Activated CD4-positive, alpha-beta T cell treated with anti-CD3 and anti-CD28 coated beads, Interleukin-2, amount 50 U/mL, for 48 hours (primary cell): Measurements from ENCODE around the gene TCERG1.
A peak's percentile ranks its signal among the peaks of the same experiment; 100 is the strongest.
"Not testable (repeated sequence)": the region's sequence is repeated elsewhere in the genome, so short reads cannot be mapped to it uniquely, and the experiment has no call there.

ENCODE experiments used
- DNase-seq, 2 experiments: peaks; one replicate each; pipeline ENCODE4 v3.0.0-alpha.2; 2020

The TCERG1 gene

DNA sequence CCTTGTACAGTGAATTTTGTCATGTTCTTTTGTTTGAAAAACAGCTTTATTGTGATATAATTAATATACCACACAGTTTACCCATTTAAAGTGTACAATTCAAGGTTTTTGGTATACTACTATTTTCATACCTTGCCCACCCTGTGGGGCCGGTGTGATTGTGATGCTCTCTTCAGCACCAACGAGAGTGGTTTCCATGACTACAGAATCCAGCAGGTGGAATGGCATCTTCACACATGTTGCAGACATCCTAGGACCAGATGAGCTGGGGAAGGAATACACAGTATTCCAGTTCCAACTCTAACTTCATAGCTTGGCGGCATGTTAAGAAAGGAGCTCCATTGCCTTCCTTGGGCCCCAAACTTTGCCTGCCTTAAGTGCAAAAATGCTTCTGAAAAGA lies 76.6 kb downstream of the TCERG1 start:
- no peak for DNase-seq

DNA sequence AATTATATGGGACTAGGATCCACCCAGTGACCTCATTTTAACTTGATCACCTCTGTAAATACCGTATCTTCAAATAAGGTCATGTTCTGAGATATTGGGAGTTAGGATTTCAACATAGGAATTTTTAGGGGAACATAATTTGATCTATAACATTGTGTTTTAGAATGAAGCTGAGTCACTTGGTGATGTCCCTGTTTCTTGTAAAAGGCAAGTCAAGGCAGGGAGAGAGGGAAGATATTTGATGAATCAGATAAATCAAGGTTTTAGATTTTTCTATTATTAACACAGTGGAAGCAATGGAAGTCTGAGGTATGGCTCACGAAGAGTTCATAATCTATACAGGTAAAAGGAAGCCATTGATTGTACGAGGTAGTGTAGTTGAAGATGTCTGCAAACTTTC lies 80.7 kb downstream of the TCERG1 start:
- DNase-seq, result no peak

DNA sequence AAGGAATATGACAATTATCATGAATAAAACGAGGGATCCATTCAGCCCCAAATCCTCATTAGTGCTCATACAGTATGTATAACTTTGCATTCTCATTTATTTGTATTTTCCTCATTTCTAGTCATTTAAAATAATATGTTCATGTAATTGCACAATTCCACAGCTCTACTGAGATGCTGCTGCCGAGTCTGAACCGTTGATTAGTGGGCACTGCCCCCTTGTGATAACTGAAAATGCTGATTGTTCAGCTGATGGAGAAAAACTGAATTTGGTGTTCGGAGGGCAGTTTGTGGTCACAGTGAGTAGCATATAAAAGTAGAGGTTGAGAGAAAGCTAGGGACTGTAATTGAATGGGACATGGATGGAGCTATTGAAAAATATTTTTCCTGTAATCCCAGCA lies 81.1 kb downstream of the TCERG1 start:
- DNase-seq, result no peak

DNA sequence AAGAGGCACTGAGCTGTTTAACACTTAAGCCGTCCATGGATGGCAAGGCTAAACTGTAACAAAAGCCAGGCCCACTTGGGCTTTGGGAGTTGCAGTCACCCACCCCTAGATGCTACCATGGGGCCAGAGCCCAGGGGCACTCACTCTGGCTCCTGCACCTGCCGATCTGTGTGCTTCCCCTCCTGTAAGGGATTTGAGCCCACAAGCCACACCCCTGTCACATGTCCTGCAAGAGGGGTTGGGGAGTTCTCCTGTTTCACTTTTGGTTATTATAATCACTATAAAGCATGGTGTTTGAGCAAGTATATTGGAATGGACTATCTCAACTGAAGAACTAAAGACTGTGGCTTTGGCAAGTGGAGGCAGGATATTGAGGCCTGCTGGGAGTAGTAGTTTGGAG lies 82.9 kb downstream of the TCERG1 start:
- no peak for DNase-seq

DNA sequence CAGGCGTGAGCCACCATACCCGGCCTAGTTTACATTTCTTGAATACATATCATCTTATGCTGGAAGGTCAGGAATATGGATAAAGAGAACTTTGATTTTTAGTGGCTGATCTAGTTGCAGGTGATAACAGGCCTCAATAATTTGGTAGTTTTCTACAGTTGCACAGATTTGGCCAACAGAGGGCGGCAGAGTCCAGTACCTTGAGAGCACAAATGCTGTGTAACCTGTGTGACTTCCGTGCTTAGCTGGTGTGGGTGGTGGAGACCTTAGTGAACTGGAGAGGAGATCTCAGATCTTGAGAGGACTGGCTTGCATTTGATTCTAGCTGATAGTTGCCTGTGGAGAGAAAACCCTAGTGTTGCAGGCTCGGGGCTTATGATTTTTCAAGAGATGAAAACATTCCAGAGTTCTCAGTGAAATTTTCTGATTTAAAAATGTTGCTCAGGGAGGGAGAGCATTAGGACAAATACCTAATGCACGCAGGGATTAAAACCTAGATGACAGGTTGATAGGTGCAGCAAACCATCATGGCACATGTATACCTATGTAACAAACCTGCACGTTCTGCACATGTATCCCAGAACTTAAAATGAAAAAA lies 86.2 kb downstream of the TCERG1 start:
- peak; percentile 80 to 84 for DNase-seq

DNA sequence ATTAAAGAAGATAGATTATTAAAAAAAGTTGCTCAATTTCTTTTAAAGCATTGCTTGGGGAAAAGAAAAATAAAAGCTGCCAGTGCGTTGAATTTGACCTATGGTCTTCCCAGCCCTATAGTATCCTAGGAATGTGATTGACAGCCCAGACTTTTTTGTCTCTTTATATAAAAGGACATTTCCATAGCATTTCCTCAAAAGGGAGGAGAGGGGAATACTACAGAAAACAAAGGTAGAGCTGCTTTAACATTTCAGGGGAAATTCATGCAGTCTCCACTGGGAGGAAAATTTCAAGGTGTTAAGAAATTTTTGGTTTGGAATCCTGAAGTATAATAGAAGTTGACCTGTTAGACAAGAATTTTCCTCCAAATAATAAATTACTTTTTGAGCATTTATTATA lies 86.7 kb downstream of the TCERG1 start:
- DNase-seq, result no peak

DNA sequence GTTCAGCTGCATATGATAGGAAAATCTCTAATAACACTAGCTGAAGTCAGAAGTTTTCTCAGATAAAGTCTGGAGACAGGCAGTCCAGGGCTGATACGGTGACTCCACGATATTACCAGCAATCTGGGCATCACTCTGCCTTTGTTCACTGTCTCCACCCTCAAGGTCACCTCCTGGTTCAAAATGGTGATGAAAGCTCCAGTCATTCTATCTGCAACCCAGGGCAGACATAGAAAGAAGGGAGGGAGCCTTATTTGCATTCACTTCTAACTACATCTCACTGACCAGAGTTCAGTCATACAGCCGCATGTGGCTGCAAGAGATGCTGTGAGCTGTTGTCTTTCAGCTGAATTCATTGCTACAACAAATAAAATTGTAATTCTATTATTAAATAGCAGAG lies 91.3 kb downstream of the TCERG1 start:
- DNase-seq, result no peak

DNA sequence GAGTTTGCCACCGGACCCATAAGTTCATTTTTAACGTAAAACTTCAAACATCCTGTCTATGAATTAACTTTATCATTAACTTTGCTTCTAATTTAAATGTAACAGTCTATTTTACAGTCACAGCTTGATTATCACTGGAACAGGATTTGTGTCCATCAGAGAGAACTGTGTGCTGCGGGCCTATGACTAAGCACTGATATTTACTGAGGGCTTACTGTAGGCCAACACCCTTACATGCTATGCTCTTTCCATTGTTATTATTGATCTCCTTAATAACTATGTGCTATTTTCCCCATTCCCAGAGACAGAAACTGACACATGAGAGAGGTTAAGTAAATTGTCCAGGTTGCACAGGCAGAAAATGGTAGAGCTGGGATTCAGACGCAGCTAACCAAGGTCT lies 92.8 kb downstream of the TCERG1 start:
- no peak for DNase-seq

DNA sequence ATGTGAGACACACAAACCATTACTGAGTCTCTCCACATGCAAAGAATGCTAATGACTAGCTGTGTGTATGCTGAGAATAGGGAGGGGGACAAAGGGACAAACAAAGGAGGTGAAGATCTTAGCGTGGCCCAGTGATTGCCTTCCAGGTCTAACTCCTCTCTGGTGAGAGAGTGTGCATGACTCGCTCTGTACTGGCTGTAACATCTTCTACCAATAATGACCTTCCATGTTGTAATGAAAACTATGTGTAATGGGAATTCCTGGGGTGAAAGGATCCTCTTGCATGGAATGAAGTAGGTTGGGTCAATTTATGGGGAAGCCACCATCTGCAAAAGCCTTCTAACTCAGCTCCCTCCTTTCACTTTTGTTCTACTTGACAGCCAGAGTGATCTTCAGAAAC lies 93.3 kb downstream of the TCERG1 start:
- no peak for DNase-seq

DNA sequence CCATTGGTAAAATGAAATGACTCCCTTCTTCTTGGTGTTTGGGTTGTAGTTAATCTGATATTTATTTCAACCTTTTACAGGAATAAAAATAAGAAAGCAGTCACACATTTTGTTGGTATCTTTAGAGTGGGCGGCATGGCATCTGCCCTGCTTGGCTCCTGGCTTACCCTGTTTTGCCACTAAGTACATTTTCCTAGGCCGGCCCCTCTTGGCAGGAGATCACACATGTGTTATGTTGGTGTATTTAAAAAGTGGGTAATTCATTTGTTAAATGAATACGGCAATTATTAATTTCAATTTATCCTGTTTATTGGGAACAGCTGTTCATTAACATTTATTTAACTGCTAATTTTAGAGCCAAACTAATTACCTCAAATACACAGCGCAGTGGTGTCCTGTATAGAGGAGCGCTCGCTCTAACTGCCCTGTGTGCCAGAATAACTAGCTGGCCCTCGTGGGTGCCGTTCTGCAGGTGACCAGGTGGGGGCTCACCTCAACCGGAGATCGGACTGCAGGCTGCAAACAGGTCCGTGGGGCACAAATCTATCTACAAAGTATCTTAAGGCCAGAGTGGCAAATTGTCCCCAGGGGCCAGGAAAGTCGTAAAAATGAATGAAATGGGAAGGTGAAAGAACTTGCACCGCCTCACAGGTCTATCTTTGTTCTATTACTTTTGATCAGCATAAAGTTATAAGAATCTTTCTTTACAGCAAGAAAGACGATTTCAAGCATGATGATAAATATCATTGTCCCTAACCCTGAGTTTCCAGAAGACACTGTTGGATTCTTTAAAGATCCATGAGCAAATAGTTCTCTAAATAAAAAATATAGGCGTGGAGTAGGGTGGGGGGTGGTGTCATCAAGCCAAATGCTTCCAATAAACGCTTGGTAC lies 95.1 kb downstream of the TCERG1 start:
- DNase-seq, result peak; percentile 74 to 81

DNA sequence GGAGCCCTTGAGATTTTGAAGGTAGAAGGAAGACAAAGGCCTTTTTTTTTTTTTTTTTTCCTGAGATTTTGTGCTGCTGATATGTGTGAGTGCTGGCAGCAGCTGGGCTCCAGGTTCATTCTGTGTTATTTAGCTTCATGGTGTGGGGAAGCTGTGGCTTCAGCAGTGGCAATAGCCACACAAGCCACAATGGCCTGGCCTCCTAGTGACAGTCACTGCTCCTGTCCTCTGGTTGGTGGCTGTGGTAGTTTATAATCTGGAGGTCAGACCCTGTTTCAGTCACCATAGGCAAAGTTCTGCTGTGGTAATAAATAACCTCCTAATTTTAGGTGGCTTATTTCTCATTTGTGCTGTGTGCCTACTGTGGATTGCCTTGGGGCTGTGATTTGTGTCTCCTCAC lies 97.1 kb downstream of the TCERG1 start:
- DNase-seq, result no peak

DNA sequence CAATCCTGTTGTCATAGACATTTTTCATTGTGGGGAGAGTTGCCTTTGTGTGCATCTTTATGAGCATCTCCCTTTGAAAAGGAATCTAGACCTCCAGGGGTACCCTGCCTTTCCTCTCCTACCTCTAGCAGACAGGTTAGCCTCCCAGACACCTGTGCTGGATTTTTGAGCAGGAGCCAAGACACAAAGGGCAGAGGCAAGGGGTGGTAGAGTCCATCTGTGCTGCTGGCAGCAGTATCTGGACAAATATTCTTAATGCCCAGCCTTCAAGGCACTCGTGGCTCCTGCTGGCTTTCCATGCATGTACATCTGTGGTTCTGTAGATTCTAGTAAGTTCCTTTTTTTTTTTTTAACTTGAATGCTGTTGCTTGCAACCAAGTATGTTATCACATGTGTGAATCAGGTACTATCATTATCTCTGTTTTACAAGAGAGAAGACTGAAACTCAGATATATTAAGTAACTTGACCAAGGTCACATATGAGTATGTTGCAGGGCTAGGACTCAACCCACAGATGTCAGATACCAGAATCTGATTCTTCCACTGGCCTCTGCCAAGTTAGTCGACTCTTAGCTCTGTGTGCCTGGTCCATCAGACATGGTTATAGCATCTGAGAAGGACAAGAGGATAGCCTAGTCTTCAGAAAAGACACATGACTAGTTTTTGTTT lies 101.8 kb downstream of the TCERG1 start:
- DNase-seq, result no peak

DNA sequence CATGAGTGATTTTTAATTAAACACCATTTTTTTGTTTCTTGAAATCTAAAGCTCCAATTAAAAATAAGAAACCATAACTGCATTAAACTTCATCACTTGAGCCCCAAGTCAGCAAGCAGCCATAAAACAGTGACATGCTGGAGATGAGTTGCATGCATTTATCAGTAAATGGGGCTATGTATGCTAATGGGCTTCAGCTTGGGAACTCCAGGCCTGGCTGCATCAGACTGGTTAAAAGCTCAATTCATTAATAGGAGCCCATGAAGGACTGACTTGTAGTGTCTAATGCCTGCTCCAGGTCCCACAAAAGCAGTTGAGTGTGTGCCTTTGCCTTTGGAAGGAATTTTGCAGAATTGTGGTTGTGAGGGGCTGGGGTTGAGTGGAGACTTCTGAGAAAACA lies 102.5 kb downstream of the TCERG1 start:
- no peak for DNase-seq

DNA sequence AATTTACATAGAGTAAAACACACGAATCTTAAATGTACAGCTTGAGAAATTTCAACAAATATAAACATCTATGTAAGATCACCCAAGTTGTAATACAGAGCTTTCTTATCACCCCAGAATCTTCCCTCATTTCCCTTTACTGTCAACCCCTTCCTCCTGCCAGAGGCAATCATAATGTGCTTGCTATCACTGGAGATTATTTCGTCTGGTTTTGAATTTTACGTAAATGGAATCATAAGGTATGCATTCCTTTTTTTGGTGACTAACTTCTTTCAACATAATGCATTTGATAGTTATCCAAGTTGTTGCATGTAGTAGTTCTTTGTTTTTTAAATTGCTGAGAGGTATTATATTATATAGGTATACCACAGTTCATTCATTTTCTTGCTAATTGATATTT lies 106.3 kb downstream of the TCERG1 start:
- DNase-seq, result no peak

DNA sequence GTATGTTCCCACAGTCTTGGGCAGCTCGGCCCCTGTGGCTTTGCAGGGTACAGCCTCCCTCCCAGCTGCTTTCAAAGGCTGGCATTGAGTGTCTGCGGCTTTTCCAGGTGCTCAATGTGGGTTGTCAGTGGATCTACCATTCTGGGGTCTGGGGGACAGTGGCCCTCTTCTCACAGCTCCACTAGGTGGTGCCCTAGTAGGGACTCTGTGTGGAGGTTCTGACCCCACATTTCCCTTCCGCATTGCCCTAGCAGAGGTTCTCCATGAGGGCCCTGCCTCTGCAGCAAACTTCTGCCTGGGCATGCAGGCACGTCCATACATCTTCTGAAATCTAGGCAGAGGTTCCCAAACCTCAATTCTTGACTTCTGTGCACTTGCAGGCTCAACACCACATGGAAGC lies 109.8 kb downstream of the TCERG1 start:
- DNase-seq, result not testable (repeated sequence)

DNA sequence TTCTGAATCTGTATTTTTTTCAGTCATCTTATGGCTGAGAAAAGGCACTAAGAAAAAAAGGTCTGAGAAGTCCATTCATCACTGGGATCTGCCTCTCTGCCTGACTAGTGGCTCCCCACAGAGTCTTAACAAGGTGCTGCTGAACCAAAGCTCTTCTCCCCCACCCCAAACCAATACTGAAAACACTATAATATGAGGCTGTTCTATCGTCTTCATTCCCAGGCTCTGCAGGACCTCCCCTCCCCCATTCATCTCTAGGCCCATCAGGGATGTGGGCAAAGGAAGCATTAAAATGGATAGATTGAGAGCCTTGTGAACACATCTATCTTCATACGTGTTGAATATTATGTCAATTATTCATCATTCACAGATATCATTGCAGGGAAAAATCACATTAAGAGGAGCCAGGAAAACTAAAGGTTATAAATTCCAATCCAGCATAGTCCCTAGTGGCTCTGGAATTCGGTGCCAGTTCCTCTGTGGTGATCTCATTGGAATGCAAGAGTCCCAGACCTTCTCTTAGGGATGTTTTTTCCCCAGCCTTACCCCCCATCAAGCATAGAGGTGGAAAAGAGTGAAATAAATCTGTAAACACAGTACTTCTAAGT lies 113.2 kb downstream of the TCERG1 start:
- no peak for DNase-seq
